Measurements from ENCODE around the gene ABTB1. TPM values are rescaled to one million over a fixed set of nuclear protein-coding genes. Genes with fewer than 3 reads are reported as not detected.

ABTB1 gene
- total and polyA plus RNA-seq, 9 of the 15 experiments (the other 6 are each of a cell fraction or from before 2014, with no cell fraction given) = 0.04 to 2.3 (median 0.55) TPM; not detected in 1

GRCh38 chr3:127661600-127661999, 11.2 kb upstream of the ABTB1 start:
- ChIA-PET CTCF (ENCODE audit: low intra/inter-chr PET ratio) (no interaction called here), POLR2A (no interaction called here)
- BruUV-seq (replicated peaks) = no TSS peak
- FAIRE-seq (no peak), DNase-seq (ENCODE audit: extremely low read depth in 1 of 4, low spot score in 3 of 4) (no peak), ATAC-seq (no peak)
- in situ Hi-C loops (cut with MboI) = no loop called here
- WGBS (ENCODE audit: insufficient coverage, low coverage, missing lambda C conversion rate) = 92% methylated on average over 5 of the region's 5 CpGs
- no peaks in the 10 kb centered on the region for H3K9me3 ChIP-seq (replicated peaks; ENCODE audit: control insufficient read depth, insufficient read depth, low read depth, low read length)
- H3K9me1 ChIP-seq (ENCODE audit: control insufficient read depth, insufficient read depth, low read length) = no peaks in the 10 kb centered on the region
- no peak overlapping the region for H3K4me3 ChIP-seq
- H3K4me1 ChIP-seq (replicated peaks in 1 of 2; ENCODE audit: control insufficient read depth in 2 of 2, insufficient read depth in 2 of 2, low read length in 2 of 2) = no peaks in the 10 kb centered on the region; a peak in 1 of 5 replicates
- H3K79me2 ChIP-seq (ENCODE audit: control insufficient read depth, insufficient read depth, low read length) = no peaks in the 10 kb centered on the region
- intact Hi-C loops (cut with micrococcal nuclease) = no loop called here
- H3K27ac ChIP-seq (ENCODE audit: extremely low read depth, low read depth, low read length) = no peak overlapping the region
- H3K4me2 ChIP-seq (ENCODE audit: insufficient read depth, low read length) = no peak overlapping the region
- H3K9ac ChIP-seq (ENCODE audit: insufficient read depth in 1 of 2, low read depth in 2 of 2, low read length in 2 of 2) = no peak overlapping the region
- no peaks in the 10 kb centered on the region for H3K27me3 ChIP-seq (ENCODE audit: control insufficient read depth in 2 of 2, insufficient read depth in 2 of 2, low read length in 2 of 2)
- TF ChIP-seq HDAC1 (IDR thresholded peaks at IDR 0.05) = no peak
- no peak for TF ChIP-seq HDAC3 (IDR thresholded peaks at IDR 0.05; ENCODE audit: borderline replicate concordance, partially characterized antibody)
- TF ChIP-seq TRIM25 (IDR thresholded peaks at IDR 0.05; ENCODE audit: borderline replicate concordance) = no peak
- TF ChIP-seq ZNF263 (CRISPR knock-in tag; IDR thresholded peaks at IDR 0.05; ENCODE audit: borderline replicate concordance) = no peak
- no peak for TF ChIP-seq ZNF146 (CRISPR knock-in tag; IDR thresholded peaks at IDR 0.05; ENCODE audit: unreplicated experiment)
- no peak for TF ChIP-seq ZBTB49 (CRISPR knock-in tag; IDR thresholded peaks at IDR 0.05; ENCODE audit: borderline replicate concordance)
- no peak for TF ChIP-seq YY1 (IDR thresholded peaks at IDR 0.05; ENCODE audit: borderline replicate concordance in 1 of 3, control insufficient read depth in 1 of 3, extremely low read depth in 1 of 3, insufficient read depth in 3 of 3, insufficient read length in 1 of 3, insufficient replicate concordance in 2 of 3, low read depth in 1 of 3, low read length in 2 of 3)
- no peak for TF ChIP-seq FOXM1 (IDR thresholded peaks at IDR 0.05; ENCODE audit: low read depth)
- no peak for TF ChIP-seq FOXM1 (CRISPR knock-in tag; IDR thresholded peaks at IDR 0.05; ENCODE audit: low read depth)
- no peak for TF ChIP-seq BDP1 (IDR thresholded peaks at IDR 0.05; ENCODE audit: insufficient read depth, insufficient read length)
- TF ChIP-seq MEIS2 (IDR thresholded peaks at IDR 0.05; ENCODE audit: partially characterized antibody) = no peak
- TF ChIP-seq DACH1 (IDR thresholded peaks at IDR 0.05; ENCODE audit: partially characterized antibody) = no peak
- TF ChIP-seq LEF1 (IDR thresholded peaks at IDR 0.05) = no peak
- TF ChIP-seq CREB1 (IDR thresholded peaks at IDR 0.05) = no peak
- no peak for TF ChIP-seq CREB1 (CRISPR knock-in tag; IDR thresholded peaks at IDR 0.05)
- TF ChIP-seq PTTG1 (tag; IDR thresholded peaks at IDR 0.05; ENCODE audit: low read depth) = no peak
- no peak for TF ChIP-seq ELF4 (CRISPR knock-in tag; IDR thresholded peaks at IDR 0.05)
- no peak overlapping the region for H2AFZ ChIP-seq (ENCODE audit: low read depth, low read length)
- H4K20me1 ChIP-seq (replicated peaks; ENCODE audit: control insufficient read depth, insufficient read depth, low read length) = no peaks in the 10 kb centered on the region
- peaks cover 49% of the 10 kb centered on the region; the same call in 1 of the 3 replicates for H3K36me3 ChIP-seq (ENCODE audit: control insufficient read depth, insufficient read depth, low read length)

All from K562 (cell line).